ENCODE results near the gene HMGN3. TPM values are rescaled to one million over a fixed set of nuclear protein-coding genes. Genes with fewer than 3 reads are reported as not detected.
A peak's percentile ranks its signal among the peaks of the same experiment; 100 is the strongest.
"Not testable (repeated sequence)": the region's sequence is repeated elsewhere in the genome, so short reads cannot be mapped to it uniquely, and the experiment has no call there.

The HMGN3 gene
- total RNA-seq, 1 donor: 23.7 TPM

DNA sequence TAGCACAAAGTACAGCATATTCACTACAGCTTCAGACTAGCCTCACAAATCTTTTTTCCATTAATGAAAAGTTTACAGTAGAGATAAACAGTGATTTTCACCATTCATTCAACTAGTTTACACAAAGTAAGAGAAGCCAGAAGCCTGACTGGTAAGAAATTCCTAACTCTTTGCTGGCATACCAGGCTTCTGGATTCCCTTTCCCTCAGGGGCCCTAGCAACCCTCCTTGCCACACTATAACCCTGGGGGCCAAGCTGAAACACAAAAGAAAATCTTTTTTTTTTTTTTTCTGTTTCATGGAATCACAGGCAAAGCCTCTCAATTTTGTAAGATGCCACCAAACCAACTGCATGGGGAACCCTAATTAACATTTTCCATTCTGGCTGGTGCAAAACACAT is 28.9 kb upstream of the HMGN3 start:
- no peak for DNase-seq (ENCODE audit: low read depth)
- TF ChIP-seq CTCF (IDR thresholded peaks at IDR 0.05; ENCODE audit: insufficient read depth, low read depth, low read length): no peak
- H3K4me3 ChIP-seq (ENCODE audit: low read depth, low read length): no peak overlapping the region

GRCh38 chr6:79261666-79262065 is 27.2 kb upstream of the HMGN3 start:
- DNase-seq (ENCODE audit: low read depth): no peak
- TF ChIP-seq CTCF (IDR thresholded peaks at IDR 0.05; ENCODE audit: insufficient read depth, low read depth, low read length): no peak
- H3K4me3 ChIP-seq (ENCODE audit: low read depth, low read length): no peak overlapping the region

GRCh38 chr6:79260772-79261171 is 26.3 kb upstream of the HMGN3 start:
- no peak overlapping the region for H3K4me3 ChIP-seq (ENCODE audit: low read depth, low read length)
- TF ChIP-seq CTCF (IDR thresholded peaks at IDR 0.05; ENCODE audit: insufficient read depth, low read depth, low read length): no peak
- no peak for DNase-seq (ENCODE audit: low read depth)

DNA sequence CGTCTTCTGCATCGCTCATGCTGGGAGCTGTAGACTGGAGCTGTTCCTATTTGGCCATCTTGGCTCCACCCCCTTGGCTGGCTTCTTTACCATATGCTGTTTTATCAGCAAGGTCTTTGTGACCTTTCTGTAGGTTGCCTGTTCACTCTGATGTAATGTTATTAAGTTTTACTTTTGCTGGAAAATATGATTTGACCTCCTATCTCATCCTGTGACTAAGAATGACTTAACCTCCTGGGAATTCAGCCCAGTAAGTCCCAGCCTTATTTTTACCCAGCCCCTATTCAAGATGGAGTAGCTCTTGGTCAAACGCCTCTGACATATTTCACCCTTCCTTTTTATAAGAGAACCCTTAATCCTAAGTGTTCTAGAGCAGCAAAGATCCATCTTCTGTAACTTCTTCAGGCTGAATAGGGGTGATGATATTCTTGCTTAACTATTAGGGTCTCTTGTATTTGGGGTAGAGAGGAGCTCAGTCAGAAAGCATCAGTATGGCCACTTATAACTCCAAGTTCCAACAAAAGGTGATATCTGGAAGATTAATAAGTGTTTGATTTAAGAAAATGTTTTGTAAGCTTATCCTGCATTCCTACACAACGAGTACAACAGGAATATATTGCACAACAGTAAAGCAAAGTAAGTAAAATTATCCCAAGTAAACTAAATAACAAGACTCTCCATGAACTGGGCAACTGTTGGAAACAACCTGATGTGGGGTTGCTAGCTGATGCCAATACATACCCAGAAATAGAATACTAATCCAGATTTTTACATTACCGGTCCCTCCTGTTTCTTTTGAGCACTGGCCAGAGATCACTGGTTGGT is 23.1 kb upstream of the HMGN3 start:
- DNase-seq (ENCODE audit: low read depth): peak; percentile 26
- H3K4me3 ChIP-seq (ENCODE audit: low read depth, low read length): no peak overlapping the region
- TF ChIP-seq CTCF (IDR thresholded peaks at IDR 0.05; ENCODE audit: insufficient read depth, low read depth, low read length): no peak

DNA sequence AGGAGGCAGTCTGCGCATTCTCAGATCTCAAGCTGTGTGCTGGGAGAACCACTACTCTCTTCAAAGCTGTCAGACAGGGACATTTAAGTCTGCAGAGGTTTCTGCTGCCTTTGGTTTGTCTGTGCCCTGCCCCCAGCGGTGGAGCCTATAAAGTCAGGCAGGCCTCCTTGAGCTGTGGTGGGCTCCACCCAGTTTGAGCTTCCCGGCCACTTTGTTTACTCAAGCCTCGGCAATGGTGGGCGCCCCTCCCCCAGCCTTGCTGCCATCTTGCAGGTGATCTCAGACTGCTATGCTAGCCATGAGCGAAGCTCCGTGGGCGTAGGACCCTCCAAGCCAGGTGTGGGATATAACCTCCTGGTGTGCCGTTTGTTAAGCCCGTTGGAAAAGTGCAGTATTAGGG is 22.3 kb upstream of the HMGN3 start:
- not testable (repeated sequence) for DNase-seq (ENCODE audit: low read depth); H3K4me3 ChIP-seq (ENCODE audit: low read depth, low read length)

DNA sequence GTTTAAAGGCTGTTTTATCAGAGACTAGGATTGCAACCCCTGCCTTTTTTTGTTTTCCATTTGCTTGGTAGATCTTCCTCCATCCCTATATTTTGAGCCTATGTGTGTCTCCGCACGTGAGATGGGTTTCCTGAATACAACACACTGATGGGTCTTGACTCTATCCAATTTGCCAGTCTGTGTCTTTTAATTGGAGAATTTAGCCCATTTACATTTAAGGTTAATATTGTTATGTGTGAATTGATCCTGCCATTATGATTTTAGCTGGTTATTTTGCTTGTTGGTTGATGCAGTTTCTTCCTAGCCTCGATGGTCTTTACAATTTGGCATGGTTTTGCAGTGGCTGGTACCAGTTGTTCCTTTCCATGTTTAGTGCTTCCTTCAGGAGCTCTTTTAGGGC is 20.6 kb upstream of the HMGN3 start:
- H3K4me3 ChIP-seq (ENCODE audit: low read depth, low read length); DNase-seq (ENCODE audit: low read depth): not testable (repeated sequence)

- DNase-seq (ENCODE audit: low read depth): no peak
- H3K4me3 ChIP-seq (ENCODE audit: low read depth, low read length): no peak overlapping the region
- TF ChIP-seq CTCF (IDR thresholded peaks at IDR 0.05; ENCODE audit: insufficient read depth, low read depth, low read length): no peak
Observed at GRCh38 chr6:79250559-79250958, 16.1 kb upstream of the HMGN3 start.

DNA sequence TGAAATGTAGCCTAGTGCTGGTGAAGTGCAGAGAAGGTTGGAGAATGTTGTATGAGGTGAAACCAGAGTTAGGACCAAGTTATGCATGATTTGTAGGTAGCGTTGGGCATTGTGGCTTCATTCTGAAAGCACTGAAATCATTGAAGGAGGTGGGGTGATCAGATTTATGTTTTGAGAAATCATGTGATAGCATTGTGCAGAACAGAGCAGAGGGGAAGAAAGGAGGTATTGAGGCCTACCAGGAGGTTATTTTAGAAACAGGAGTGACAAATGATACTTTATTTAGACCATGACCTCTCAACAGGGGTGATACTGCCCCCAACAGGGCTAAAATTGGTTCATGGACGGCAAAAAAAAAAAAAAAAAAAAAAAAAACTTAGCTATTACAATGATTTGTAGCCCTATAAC is 15.6 kb upstream of the HMGN3 start:
- H3K4me3 ChIP-seq (ENCODE audit: low read depth, low read length): no peak overlapping the region
- DNase-seq (ENCODE audit: low read depth): no peak
- peak; percentile 25 for TF ChIP-seq CTCF (IDR thresholded peaks at IDR 0.05; ENCODE audit: insufficient read depth, low read depth, low read length)
